DMS 273 treated with DMSO at 0.1 percent for 48 hours (cell line): ENCODE measurements around the gene KIAA0825.

Experiments used
- DNase-seq: peaks from one replicate; lab custom pipeline; 2025; lab: John Stamatoyannopoulos, UW

Gene KIAA0825, protein sequence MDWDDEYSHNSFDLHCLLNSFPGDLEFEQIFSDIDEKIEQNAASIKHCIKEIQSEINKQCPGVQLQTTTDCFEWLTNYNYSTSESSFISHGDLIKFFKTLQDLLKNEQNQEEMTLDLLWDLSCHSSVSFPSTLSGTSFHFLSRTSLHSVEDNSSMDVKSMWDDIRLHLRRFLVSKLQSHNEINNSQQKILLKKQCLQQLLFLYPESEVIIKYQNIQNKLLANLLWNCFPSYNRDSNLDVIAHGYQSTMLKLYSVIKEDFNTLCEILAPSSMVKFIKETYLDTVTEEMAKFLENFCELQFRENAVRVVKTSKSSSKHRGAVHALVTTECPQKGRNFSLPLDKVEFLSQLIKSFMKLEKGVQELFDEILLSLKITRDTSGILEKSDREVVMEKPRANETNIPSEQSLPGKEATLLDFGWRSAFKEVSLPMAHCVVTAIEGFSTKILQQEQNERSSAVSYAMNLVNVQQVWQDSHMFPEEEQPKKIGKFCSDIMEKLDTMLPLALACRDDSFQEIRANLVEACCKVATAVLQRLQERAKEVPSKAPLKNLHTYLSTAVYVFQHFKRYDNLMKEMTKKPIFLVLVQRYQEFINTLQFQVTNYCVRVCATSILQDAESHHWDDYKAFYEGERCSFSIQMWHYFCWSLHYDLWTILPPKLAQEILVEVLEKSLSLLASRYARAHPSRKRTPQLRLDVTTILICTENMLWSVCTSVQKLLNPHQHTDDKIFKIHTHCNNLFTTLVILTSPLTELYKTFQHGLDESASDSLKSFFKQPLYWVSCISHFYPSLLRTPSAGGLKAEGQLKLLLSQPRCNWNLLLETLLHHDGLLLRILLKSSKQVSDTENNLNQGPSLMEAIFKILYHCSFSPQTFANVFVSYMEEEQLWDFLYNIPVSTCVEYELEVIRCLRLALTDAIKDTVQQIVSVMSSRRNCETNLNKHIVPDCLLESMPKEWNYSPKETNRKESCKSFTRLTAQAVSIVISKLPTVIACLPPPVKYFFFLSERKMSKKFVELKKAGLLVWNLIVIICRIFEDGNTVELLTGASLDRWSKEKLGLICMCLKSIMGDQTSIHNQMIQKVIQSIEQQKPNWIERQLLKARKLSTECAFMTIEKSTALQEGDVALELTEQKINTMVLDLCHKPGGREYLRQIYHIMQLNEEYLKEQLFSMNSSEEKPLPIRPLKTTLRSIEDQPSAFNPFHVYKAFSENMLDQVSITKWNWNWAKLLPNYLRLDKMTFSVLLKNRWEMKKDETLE (N-terminal part only)

DNA sequence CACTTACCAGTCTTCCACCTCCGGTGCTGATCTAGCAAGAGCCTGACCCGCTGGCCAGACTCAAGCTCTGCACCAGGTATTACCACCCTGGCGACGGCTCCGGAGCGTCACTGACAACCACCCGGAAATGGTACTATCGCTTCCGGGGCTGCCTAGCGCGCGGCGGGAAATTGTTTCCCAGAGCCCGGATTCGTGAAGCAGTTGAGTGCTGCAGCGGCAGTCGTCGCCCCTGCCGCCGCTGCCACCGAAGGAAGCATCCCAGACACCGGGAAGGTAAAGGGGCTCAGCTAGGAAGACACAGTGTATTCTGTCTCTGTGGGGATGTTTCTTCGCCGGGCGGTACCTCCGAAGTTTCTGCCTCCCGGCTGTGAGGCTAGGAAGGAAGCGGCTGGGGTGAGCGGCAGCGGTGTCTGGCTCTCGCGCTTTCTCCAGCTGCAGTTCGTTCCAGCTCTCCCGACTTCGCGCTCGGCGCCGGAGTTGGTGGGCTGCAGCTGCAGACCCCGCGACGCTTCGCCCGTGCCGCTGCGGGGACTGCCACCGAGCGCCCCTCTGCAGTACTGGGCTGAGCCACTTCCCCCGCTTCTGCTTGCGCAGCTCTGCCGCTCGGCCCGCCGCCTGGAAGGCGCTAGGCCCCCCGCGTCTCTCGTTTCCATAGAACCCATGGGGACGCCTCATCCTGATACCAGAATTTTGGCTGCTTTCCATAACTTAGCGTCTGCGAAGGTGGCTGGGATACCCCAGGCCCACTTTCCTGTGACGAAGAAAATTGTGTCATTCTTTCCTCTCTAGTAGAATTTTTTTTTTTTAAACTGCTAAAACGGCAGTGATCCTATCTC is at the start of gene KIAA0825, which contains the start of gene SLF1:
Gene KIAA0825, minus strand, starts transcription at position 112 of the 836 bp plus-strand sequence. CDS start 81,478 bp downstream, outside the sequence.
Gene SLF1, plus strand, starts transcription at position 177 of the 836 bp plus-strand sequence. CDS start 10,142 bp downstream, outside the sequence.
- DNase-seq: peak; percentile 81

DNA sequence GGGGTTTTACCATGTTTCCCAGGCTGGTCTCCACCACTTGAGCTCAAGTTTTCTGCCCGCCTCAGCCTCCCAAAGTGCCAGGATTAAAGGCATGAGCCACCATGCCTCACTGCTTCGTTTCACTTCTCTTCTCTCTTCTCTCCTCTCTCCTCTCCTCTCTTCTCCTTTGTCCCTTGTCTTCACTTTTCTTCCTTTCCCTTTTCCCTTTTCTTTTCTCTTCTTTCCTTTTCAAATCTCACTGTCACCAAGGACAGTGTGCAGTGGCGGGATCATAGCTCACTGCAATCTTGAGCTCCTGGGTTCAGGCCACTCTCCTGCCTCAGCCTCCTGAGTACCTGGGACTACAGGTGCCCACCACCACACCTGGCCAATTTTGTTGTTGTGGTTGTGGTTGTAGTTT is 49.5 kb upstream of the KIAA0825 start:
- no peak for DNase-seq

DNA sequence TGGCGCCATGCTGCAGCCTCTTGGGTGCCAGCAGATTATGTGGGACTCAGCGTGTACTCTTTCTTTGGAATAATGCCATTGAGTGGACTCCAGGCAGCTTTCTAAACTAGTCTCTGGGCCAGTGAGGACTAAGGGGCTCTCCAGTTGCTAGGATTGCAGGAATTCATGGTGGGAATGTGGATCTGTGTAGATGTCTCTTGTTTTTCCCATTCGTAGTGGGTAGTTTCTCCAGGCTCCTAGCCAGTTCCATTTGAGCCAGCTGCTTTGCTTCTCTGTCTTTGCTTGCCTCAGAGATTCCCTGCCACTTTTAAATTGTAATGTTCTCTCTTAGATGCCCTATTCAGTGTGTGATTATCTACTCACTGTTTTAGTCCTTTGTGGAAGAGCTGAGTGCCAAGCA is 42.7 kb upstream of the KIAA0825 start:
- no peak for DNase-seq

DNA sequence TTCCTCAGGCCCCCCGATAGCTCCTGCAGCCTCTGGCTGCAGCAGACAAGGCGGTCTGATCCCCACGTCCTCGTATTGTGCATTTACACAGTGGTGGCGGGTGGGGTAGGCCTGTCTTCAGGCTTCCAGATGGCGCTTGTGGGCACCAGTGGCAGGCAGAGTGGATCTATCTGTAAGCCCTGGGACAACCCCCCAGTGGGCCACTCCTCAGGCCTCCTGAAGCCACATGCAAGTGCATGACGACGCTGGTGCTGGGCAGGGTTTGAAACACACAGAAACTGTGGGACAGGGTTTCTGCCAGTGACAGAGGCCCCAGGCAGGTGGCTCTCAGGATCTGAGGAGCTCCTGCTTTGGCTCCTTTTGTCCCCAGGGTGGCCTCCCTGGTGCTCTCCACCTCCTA is 42.1 kb upstream of the KIAA0825 start:
- no peak for DNase-seq

DNA sequence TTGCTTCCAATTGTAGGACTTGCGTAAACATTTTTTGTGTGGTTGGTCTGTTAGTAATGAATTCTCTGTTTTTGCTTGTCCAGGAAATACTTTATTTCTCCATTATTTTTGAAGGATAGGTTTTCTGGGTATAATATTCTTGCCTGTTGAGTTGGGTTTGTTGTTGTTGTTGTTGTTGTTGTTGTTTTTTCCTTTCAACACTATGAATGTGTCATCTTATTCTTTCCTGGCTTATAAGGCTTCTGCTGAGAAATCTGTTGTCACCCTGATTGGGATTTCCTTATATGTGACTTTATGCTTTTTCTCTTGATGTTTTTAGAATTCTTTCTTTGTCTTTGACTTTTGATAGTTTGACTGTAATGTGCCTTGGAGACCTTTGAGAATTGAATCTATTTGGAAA is 39.9 kb upstream of the KIAA0825 start:
- no peak for DNase-seq

DNA sequence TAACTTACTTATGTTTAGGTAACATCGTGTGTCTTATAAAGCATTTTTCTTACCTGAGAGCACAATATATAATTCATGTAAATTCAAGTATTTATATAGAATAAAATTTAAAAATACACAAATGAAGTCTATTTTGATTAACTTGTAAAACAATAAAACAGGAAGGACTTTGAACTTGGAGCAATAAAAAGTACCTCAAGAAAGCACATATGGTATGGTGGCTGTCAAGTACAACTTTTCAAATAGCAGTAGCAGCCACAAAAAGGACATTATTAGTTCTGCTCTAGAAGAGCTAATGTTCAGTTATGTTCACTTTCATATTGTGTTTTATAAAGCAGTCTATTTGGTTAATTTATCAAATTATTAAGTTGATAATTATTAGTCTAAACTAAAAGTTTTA is 31.5 kb upstream of the KIAA0825 start:
- no peak for DNase-seq

DNA sequence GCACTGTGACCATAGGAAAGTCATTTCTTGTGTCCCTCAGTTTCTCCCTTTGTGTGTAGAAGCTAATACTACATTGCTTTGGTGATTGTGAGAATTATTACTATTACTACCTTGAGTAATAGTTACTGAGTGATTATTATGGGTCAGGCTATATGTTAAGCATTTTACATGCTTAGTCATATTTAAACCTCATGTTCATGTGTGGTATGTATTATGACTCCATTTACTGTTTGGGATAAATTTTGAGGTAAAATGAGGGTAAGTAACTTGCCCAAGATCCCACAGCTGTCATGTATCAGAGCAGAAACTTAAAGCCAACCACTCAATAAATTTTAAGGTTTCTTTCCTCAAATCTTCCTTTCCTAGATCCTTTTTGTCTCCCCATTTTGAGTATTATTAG is 28.4 kb upstream of the KIAA0825 start:
- DNase-seq: no peak

DNA sequence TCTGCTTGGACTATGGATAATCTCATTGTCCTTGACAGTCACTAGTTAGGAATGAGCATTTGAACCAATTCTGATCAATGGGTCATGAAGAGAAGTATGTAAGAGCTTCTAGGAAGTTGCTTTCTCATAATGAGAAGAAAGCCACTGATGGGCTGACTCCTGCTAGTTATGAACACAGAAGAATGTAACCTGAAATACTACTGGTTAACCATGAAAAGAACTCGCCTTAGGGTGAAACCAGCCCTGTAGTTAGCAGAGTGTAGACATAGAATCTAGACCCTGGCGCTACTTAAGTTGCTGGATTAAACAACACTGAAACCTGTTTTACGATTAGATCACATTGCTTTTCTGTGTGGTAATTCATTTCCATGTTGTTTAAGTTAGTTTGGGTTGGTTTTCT is 26.6 kb upstream of the KIAA0825 start:
- DNase-seq: no peak

DNA sequence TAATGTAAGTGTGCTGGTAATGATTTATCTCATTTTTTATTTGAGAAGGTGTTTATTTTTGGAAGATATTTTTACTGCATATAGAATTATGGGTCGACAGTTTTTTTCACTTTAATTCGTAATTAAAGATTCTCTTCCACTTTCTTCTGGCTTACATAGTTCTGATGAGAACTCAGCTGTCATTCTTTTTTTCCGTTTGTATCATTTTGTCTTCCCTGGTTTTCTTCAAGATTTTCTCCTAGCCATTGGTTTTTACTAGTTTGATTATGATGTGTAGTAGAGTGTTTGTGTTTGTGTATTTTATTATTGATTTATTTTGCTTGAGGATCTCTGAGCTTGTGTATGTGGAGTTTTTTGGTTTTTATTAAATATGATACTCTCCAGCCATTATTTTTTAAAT is 21.8 kb upstream of the KIAA0825 start:
- no peak for DNase-seq

DNA sequence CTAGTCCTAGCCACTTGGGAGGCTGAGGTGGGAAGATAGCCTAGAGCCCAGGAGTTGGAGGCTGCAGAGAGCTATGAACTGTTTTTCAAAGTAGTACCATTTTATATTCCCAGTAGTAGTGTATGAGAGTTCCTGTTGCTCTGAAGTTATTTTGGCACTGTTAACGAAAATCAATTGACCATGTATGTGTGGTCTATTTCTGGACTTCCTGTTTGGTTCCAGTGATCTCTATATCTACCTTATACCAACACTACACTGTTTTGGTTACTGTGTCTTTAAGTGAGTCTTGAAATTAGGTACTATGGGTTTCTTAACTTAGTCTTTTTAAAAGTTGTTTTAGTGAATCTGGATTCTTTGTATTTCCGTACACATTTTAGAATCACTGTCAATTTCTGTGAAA is 13.6 kb upstream of the KIAA0825 start:
- DNase-seq: no peak

DNA sequence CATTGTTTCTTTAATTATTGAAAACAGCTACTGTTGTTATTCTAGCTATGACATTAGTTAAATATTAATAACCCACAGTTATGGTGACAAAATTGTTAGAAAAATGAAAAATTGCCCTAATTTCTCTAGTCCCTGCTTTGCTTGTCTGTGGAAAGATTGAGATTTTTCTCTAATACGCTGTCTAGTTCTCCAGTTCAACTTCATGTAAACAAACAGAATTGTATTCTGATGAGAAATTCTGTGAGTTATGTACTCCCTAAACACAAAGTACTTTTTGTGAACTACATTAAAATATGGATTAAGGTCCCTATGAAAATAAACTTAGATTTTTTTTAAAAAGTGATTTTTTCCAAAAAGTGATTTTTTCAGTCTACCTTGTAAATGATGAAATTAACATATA is 8.8 kb upstream of the KIAA0825 start:
- DNase-seq: no peak

DNA sequence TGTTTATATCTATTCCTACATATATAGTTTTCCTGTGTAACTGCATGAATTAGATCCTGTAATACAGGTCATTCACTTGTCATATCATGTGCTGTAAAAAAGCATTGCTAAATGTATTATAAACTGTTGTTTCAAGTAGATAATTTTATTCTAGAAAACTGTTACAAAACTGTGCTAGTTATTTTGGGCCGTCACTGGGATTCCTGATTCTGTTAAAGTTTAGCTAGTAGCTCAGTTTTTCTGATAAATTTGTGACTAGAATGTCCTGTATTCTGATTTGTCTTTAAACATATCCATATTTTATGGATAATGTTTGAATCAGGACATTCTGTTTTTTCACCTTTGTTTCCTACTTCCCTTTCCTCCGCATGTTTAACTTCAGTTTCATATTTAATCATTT is 5.5 kb upstream of the KIAA0825 start:
- DNase-seq: no peak

DNA sequence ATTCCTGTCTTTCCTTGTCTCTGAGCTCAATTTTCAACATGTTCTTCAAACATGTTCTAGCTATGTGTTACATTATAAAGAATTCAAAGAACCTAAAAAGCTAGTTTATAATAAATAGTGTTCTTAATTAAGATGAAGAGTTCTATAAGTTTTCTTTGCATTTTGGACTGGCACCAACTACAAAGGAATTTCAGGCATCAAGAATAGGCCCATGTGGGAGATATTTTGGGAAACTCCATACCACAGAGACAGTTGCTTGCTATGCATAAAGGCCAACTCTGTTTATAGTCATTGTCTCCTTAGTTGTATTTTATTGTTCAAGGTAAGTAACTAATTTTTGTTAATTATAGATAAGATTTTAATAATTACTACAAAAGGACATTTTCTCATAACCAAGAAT is 4.6 kb upstream of the KIAA0825 start:
- DNase-seq: no peak

DNA sequence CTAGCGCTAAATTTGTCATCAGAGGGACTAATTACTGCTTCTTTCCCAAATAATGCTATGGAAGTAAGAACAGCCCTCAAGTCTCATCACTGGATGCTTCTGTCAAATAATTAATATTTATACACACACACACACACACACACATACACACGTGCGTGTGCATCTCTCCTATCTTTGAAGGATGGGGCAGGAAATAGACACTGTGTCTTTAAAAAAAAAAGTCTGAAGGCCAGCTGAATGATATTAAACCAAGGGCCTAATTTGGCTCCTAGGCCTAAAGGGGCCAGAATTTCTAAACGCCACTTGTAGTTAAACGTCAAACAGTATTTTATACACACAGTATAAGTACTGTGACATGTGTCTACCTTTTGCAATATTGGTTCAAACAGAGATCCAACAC is 3.4 kb upstream of the KIAA0825 start:
- DNase-seq: no peak

DNA sequence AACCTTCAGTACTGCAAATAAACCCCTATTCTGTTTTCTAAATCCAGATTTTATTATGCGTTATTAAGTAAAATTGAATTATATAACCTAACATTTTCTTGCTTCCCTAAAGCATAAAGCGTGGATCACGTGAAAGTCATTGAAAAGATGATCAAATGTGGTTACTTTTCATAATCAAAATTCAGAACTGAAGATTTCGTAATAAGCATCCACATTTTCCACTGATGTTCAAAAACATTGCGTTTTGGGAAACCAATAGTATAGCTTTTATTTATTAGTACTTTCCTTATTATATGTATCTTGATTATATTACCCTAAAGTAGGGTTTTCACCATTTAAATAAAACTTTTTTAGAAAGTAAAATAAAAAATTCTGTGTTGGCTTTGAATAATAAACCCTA is 1.9 kb upstream of the KIAA0825 start:
- no peak for DNase-seq

DNA sequence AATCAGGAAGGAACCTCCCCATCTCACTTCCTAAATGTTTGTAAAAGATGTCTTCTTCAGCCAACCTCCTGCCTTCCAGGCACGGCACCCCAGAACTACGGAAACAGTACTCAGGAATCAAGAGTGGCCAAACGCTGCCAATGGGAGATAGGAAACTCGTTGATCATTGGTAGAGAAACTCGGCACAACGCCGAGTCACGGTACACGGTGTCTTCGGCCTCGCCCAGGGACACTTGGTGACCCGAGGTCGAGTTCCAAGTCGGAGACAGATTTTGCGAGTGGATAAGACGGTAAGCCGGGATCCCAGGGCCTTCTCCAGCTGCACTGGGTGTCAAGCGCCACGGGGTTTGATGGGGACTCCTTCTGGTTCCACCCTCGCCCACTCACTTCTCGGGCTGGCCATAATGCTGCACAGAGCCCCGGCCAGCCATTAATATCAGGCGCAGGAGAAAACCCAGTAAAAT is 343 bp downstream of the KIAA0825 start:
- DNase-seq: peak; percentile 53

DNA sequence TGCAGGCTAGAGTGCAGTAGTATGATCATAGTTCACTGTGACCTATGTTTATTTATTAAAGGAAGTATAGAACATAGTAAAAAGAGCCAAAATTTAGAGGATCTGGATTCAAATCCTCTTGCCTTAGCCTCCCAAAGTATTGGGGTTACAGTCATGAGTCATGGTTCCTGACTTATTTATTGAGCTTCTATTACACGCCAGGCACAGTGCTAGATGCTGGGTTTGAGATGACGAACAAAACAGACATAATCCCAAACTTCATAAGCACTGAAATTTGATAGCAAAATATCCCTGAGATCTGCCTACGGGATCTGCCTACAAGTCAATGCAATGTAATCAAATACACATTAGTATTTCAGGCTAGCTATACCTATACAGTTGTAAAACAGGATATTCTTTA is 2.5 kb downstream of the KIAA0825 start:
- no peak for DNase-seq

DNA sequence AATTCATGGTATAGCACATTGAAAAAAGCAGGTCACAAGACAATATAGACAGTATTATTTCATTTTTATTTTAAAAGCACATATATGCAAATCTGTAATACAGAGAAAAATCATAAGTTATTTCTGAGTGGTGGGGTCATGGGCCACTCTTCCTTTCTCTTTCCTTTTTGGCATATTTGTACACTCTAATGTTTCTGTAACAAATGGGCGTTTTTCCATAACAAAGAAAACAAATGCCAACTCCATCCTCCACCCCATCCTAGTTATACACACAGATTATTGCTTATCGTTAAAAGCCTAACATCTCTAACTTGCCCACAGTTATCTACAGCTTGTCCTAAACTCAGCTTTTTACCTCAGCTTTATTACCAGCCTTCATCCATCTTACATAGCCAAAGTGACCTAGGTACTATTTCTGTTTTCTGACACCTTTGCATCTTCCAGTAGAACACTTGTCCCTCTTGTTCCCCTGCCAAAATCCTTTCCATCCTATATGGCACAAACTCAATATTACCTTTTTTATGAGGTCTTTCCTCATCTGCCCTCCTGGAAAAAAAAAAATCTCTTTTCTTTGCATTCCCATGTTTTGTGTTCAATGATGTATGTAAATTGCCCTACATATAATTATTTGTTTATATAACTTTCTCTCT is 4.1 kb downstream of the KIAA0825 start:
- DNase-seq: no peak

DNA sequence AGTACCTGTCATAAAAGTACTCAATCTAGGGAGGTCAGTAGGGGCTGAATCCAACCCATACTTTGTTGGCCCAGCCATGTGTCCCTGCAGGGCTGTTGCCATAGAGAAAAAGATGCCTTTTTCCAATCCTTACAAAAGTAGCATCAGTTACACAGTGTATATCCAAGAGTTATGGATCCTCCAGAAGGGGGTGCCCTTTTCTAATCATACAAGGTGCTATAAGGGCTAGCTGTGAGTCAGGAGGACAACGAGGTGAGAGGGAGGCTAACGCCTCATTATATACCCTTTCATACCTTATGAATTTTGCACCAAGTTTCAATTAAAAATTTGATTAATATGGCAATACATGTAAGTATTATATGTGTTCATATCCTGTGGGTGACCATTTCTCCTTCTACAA is 4.8 kb downstream of the KIAA0825 start:
- DNase-seq: no peak

DNA sequence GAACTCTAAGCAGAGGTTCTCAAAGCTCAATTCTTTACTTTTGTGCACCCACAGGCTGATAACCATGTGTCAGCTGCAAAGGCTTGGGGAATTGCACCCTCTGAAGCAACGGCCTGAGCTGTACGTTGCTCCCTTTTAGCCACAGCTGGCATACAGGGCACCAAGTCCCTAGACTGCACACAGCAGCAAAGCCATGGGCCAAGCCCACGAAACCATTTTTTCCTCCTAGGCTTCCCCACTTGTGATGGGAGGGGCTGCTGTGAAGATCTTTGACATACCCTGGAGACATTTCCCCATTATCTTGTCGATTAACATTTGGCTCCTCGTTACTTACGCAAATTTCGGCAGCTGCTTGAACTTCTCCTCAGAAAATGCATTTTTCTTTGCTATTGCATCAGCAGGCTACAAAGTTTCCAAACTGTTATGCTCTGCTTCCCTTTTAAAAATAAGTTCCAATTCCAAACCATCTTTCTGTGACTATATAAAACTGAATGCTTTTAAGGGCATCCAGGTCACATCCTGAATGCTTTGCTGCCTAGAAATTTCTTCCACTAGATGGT is 23.0 kb downstream of the KIAA0825 start:
- DNase-seq: no peak
